MV-4-11 (cell line): Measurements from ENCODE around the gene EPN1.

Source experiments
- DNase-seq: peaks from one replicate; lab custom pipeline; 2025; lab: John Stamatoyannopoulos, UW

EPN1 gene

GRCh38 chr19:55679343-55680257 lies 4.6 kb downstream of the EPN1 start:
- no peak for DNase-seq

- no peak for DNase-seq
Measured at GRCh38 chr19:55680339-55681130, 5.5 kb downstream of the EPN1 start.

GRCh38 chr19:55681131-55682092 lies 6.4 kb downstream of the EPN1 start:
- DNase-seq, result no peak

- DNase-seq, result no peak
Measured at GRCh38 chr19:55683449-55684261, 8.6 kb downstream of the EPN1 start.

- no peak for DNase-seq
Measured at GRCh38 chr19:55684946-55685681, 10.1 kb downstream of the EPN1 start.

GRCh38 chr19:55685776-55686175 lies 10.8 kb downstream of the EPN1 start:
- no peak for DNase-seq

- DNase-seq, result no peak
Measured at GRCh38 chr19:55686311-55687050, 11.5 kb downstream of the EPN1 start.

- no peak for DNase-seq
Measured at GRCh38 chr19:55687281-55688201, 12.5 kb downstream of the EPN1 start.

- DNase-seq, result no peak
Measured at GRCh38 chr19:55688422-55689218, 13.6 kb downstream of the EPN1 start.

GRCh38 chr19:55689411-55690108 lies 14.5 kb downstream of the EPN1 start:
- DNase-seq, result no peak

- DNase-seq, result no peak
Measured at GRCh38 chr19:55690109-55690768, 15.2 kb downstream of the EPN1 start.

- no peak for DNase-seq
Measured at GRCh38 chr19:55690769-55691545, 15.9 kb downstream of the EPN1 start.

- no peak for DNase-seq
Measured at GRCh38 chr19:55691561-55692481, 16.8 kb downstream of the EPN1 start.

GRCh38 chr19:55692681-55693081 lies 17.7 kb downstream of the EPN1 start:
- no peak for DNase-seq
